ENCODE data around the gene ZNF263. TPM values are rescaled to one million over a fixed set of nuclear protein-coding genes. Genes with fewer than 3 reads are reported as not detected.

The ZNF263 gene
- total and polyA plus RNA-seq, 9 of the 15 experiments (the other 6 are each of a cell fraction or from before 2014, with no cell fraction given), result 4.6 to 48.3 (median 31.8) TPM

GRCh38 chr16:3264137-3265036 is 18.9 kb upstream of the ZNF263 start (continued):
- TF ChIP-seq RAD51 (IDR thresholded peaks at IDR 0.05; ENCODE audit: borderline replicate concordance, low read depth), result 0 out of 2 replicates have a peak, but pooled peaks have one; percentile 42
- TF ChIP-seq ZBTB8A (IDR thresholded peaks at IDR 0.05; ENCODE audit: partially characterized antibody), result no peak
- TF ChIP-seq ZNF175 (CRISPR knock-in tag; IDR thresholded peaks at IDR 0.05; ENCODE audit: low read depth), result peak; percentile 66; the same call in 1 of the 2 replicates
- TF ChIP-seq SMARCE1 (IDR thresholded peaks at IDR 0.05), result no peak
- TF ChIP-seq MTA3 (IDR thresholded peaks at IDR 0.05; ENCODE audit: borderline replicate concordance), result peak; percentile 47; the same call in 1 of the 2 replicates
- no peak for TF ChIP-seq MCM3 (IDR thresholded peaks at IDR 0.05)
- TF ChIP-seq MAFG (tag; conservative IDR thresholded peaks at IDR 0.05), result no peak
- TF ChIP-seq TCF15 (CRISPR knock-in tag; IDR thresholded peaks at IDR 0.05), result no peak
- TF ChIP-seq ZNF77 (CRISPR knock-in tag; IDR thresholded peaks at IDR 0.05), result no peak
- TF ChIP-seq ARNT (IDR thresholded peaks at IDR 0.05), result peak in 1 of 2 experiments; percentile 81; a peak in 2 of 4 replicates
- TF ChIP-seq HNRNPUL1 (IDR thresholded peaks at IDR 0.05; ENCODE audit: low read length), result no peak
- TF ChIP-seq ZBTB33 (CRISPR knock-in tag; IDR thresholded peaks at IDR 0.05), result peak; percentile 79; the same call in 1 of the 2 replicates
- peak; percentile 98 for TF ChIP-seq ZNF232 (CRISPR knock-in tag; IDR thresholded peaks at IDR 0.05)
- TF ChIP-seq ZNF717 (CRISPR knock-in tag; IDR thresholded peaks at IDR 0.05), result no peak
- peak; percentile 52 for TF ChIP-seq U2AF1 (optimal IDR thresholded peaks at IDR 0.05; ENCODE audit: low read depth, low read length)
- no peak for TF ChIP-seq BRCA1 (IDR thresholded peaks at IDR 0.05)
- TF ChIP-seq BRCA1 (CRISPR knock-in tag; IDR thresholded peaks at IDR 0.05), result no peak
- TF ChIP-seq MXD1 (CRISPR knock-in tag; IDR thresholded peaks at IDR 0.05; ENCODE audit: borderline replicate concordance, poor library complexity, severe bottlenecking), result peak; percentile 71
- TF ChIP-seq ATF3 (IDR thresholded peaks at IDR 0.05), result no peak
- TF ChIP-seq ATF3 (CRISPR knock-in tag; conservative IDR thresholded peaks at IDR 0.05), result no peak; the same call in 1 of the 2 replicates
- TF ChIP-seq ZNF445 (CRISPR knock-in tag; IDR thresholded peaks at IDR 0.05; ENCODE audit: low read depth), result no peak
- TF ChIP-seq ZNF655 (CRISPR knock-in tag; IDR thresholded peaks at IDR 0.05), result no peak
- peak; percentile 94 for TF ChIP-seq EP400 (IDR thresholded peaks at IDR 0.05)
- TF ChIP-seq MTA2 (IDR thresholded peaks at IDR 0.05; ENCODE audit: low read depth), result no peak
- TF ChIP-seq HDAC3 (IDR thresholded peaks at IDR 0.05; ENCODE audit: borderline replicate concordance, partially characterized antibody), result no peak
